HG02610 (cell line): ENCODE results near the gene RAB15.
A peak's percentile ranks its signal among the peaks of the same experiment; 100 is the strongest.

Experiments
- ATAC-seq: cut with Tn5 transposase; IDR thresholded peaks from one replicate; pipeline ENCODE4 v1.9.1; 2021; ENCODE audit warnings: mild to moderate bottlenecking, moderate library complexity; ENCODE audit not compliant: unreplicated experiment

RAB15 gene

DNA sequence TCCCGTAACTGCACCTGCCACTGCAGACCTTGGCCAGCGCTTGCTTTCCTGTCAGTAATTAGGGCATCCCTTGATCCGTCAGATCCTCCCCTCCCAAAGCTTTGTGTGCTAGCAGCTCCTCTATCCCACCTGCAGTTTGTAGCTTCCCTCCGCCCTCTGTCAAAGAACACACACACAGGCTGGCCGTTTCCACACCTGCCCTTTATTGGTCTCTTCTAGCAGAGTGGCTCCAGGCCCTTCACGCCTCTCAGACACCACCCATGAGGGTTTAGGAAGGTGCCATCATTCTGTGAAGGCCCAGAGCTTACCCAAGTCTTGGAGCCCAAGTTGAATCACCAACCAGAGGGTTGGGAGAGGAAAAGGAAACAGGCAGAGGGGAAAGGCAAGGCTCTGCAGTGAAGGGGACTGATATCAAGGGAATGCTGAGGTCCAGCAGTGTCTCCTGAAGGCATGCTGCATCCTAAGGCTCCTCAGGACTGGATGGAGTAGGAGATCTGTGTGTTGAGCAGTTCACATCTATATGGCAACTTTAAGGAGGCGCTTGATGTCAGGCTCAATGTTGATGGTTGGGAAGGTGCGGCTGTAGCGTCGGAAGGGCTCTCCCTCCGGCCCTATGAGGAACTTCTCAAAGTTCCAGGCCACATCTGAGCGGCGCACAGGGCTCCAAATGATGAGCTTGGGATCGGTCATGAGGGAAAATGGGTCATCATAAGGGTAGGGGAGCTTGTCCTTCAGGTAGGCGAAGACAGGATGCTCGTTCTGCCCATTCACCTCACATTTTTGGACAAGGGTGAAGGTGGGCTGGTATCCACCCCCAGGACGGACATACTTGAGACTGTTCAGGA, 32.9 kb downstream of the RAB15 start:
- no peak for ATAC-seq

GRCh38 chr14:64937821-64938193, 34.3 kb downstream of the RAB15 start:
- no peak for ATAC-seq

GRCh38 chr14:64937171-64937820, 34.8 kb downstream of the RAB15 start:
- no peak for ATAC-seq

GRCh38 chr14:64935508-64935907, 36.6 kb downstream of the RAB15 start:
- ATAC-seq: no peak

GRCh38 chr14:64934338-64934929, 37.7 kb downstream of the RAB15 start:
- ATAC-seq: no peak

DNA sequence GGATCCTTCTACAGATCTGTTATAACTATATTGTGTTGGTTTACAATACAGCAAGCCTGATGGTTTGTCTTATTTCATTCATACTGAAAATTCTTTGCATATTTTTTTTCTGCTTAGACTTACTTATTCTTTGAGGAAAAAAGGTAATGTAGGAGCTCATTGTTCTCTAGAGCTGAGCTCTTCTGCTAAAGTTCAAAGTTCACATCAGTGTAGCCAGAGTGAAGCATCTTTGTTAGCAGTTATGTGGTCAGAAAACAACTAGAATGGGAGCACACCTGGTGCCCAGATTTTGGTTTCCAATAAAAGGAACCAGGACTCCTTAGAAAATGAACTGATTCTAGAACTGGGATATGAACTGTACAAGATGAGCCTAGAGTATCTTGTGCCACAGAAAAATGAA, 39.9 kb downstream of the RAB15 start:
- ATAC-seq: no peak

GRCh38 chr14:64931123-64931522, 41.0 kb downstream of the RAB15 start:
- no peak for ATAC-seq

- no peak for ATAC-seq
Observed at GRCh38 chr14:64930085-64930843, 41.9 kb downstream of the RAB15 start.

- ATAC-seq: no peak
Observed at GRCh38 chr14:64929014-64929359, 43.1 kb downstream of the RAB15 start.

DNA sequence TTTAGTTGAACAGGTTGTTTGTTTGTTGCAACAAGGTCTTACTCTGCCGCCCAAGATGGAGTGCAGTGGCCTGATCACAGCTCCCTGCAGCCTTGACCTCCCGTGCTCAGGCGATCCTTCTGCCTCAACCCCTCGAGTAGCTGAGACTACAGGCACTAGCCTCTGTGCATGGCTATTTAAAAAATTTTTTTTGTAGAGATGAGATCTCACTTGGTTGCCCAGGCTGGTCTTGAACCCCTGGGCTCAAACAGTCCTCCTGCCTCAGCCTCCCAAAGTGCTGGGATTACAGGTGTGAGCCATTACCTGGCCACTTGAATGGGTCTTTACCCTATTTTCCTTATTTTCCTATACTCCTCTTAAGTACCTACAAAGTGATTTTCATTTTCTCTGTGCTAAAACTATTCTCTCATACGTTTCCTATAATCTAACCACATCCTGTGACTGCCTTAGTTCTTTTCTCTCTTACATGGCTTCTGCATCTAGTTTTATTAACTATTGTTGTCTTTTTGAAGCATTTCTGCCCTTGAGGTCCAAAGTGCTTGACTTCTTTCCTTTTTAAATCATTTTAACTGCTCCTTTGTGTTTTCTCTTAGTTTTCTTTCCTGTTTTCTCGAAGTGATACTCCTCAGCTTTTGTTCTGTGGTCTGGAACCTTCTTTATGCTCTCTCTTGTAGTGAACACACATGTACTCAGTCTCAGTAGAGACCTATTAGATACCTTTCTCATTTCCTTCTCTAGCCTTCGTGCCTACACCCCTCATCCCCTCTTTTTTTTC, 43.7 kb downstream of the RAB15 start:
- peak; percentile 76 for ATAC-seq

- no peak for ATAC-seq
Observed at GRCh38 chr14:64927031-64927430, 45.1 kb downstream of the RAB15 start.

DNA sequence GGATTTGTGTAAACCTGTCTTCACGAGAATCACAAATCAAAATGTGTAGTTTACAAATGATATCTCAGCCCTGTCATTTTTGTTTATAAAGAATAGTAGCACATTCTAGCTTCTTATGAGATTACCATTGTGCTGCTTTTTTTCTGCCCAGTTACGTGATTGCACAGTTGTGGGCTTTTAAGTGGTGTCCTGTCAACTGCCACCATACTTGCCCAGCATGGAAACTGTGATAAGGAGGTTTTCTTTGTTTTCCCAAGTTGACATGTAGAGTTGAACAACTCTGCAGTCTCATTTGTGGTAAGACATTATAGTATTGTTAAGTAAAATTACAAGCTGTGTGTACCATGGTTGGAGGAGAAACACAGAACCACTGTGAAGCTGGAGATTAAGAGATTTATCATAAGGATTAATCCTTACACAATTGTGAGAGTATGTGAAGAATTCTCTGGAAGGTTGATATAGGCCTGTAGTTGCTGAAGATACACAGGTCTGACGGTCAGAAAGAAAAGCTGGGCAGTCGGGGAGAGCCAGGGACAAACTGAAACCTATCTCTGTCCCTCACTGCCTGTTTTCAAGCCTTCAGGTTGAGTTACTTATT, 45.6 kb downstream of the RAB15 start:
- ATAC-seq: no peak

- no peak for ATAC-seq
Observed at GRCh38 chr14:64923015-64923414, 49.1 kb downstream of the RAB15 start.

DNA sequence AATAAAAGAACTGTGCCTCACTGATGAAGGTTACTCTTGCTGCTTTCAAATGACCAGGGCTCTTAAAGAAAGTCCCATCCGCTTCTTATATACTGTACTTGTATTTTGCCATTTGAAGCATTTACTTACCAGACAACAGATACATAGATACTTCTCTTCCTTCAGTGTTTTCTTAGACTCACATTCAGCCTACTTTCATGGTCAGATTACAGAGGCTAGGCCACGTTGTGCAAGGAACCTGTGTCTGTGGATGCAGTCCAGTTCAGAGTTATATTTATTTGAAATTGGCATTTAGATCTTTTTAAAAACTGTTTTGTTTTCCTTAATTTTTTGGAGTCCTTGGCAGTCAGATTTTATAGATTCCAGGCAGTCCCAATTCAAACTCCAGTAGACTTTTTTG, 51.7 kb downstream of the RAB15 start:
- no peak for ATAC-seq

- ATAC-seq: no peak
Observed at GRCh38 chr14:64919618-64920017, 52.5 kb downstream of the RAB15 start.

DNA sequence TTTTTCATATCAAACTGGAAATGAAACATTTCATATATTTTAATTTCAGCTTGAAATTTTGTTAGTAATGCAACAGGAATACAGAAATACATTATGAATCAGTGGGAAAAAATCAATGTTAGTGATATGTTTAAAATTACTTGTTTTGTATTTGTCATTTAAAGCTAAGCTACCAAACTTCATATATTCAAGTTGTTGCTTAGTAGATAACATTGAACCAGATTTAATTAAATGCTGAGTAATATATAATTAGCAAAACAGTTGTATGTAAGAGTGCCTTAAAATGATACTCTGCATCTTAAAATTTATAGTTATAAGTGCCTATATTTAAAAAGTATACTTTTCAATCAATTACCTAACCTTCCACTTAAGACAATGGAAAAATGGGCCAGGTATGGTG, 52.9 kb downstream of the RAB15 start:
- ATAC-seq: no peak

DNA sequence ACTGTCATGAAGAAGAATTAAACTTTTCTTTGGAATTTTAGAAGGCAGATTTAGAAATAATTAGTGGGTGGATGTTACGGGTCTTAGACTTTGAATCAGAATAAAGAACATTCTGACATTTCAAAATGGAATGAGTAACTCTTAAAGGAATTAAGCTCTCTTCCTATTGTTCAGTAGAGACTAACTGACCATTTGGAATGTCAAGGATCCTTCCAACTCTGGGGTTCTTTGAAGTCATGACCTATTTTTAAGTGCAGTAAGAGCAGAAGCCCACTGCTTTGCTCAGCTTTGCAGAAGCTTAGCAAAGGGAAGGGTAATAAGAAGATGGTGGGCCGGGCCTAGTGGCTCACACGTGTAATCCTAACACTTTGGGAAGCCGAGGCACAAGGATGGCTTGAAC, 53.9 kb downstream of the RAB15 start:
- ATAC-seq: no peak

DNA sequence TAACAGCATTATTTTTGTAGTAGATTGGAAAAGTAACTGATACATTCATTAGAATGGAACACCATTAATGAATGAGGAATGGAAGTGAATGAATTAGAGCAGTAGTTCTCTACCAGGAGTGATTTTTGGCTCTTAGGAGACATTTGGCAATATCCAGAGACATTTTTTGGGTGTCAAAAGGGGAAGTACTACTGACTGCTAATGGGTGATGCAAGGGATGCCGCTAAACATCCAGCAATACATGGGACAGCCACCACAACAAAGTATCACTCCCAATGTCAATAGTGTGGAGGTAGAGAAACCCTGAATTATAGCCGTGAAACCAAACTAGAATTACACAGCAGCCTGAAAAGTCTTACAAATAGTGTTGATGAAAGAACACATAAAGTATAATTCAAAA, 56.3 kb downstream of the RAB15 start:
- ATAC-seq: no peak

GRCh38 chr14:64915029-64915424, 57.1 kb downstream of the RAB15 start:
- no peak for ATAC-seq

GRCh38 chr14:64914237-64915028, 57.7 kb downstream of the RAB15 start, which contains the start of gene CHURC1:
TSS of gene CHURC1 (plus strand) at chr14:64914455. CDS start at chr14:64914496, 41 bp downstream.
- ATAC-seq: peak; percentile 97
